Measurements from ENCODE around the gene MCOLN2.
"Not testable (repeated sequence)": the region's sequence is repeated elsewhere in the genome, so short reads cannot be mapped to it uniquely, and the experiment has no call there.

Gene MCOLN2

GRCh38 chr1:84941843-84942242, 55.1 kb downstream of the MCOLN2 start:
- no peak for DNase-seq (ENCODE audit: low read depth in 2 of 2)

GRCh38 chr1:84940481-84940880, 56.4 kb downstream of the MCOLN2 start:
- no peak for DNase-seq (ENCODE audit: low read depth in 2 of 2)

- DNase-seq (ENCODE audit: low read depth in 2 of 2), result no peak
Observed at GRCh38 chr1:84939761-84940160, 57.2 kb downstream of the MCOLN2 start.

GRCh38 chr1:84939151-84939550, 57.8 kb downstream of the MCOLN2 start:
- no peak for DNase-seq (ENCODE audit: low read depth in 2 of 2)

- DNase-seq (ENCODE audit: low read depth in 2 of 2), result no peak
Observed at GRCh38 chr1:84936116-84936810, 60.6 kb downstream of the MCOLN2 start.

- DNase-seq (ENCODE audit: low read depth in 2 of 2), result no peak
Observed at GRCh38 chr1:84933011-84933611, 63.8 kb downstream of the MCOLN2 start.

GRCh38 chr1:84930831-84931230, 66.1 kb downstream of the MCOLN2 start:
- DNase-seq (ENCODE audit: low read depth in 2 of 2), result no peak

GRCh38 chr1:84930329-84930728, 66.6 kb downstream of the MCOLN2 start:
- no peak for DNase-seq (ENCODE audit: low read depth in 2 of 2)

- no peak for DNase-seq (ENCODE audit: low read depth in 2 of 2)
Observed at GRCh38 chr1:84929581-84929980, 67.3 kb downstream of the MCOLN2 start.

- DNase-seq (ENCODE audit: low read depth in 2 of 2), result no peak
Observed at GRCh38 chr1:84928979-84929378, 67.9 kb downstream of the MCOLN2 start.

GRCh38 chr1:84923317-84923716, 73.6 kb downstream of the MCOLN2 start:
- no peak for DNase-seq (ENCODE audit: low read depth in 2 of 2)

GRCh38 chr1:84920159-84920558, 76.8 kb downstream of the MCOLN2 start:
- DNase-seq (ENCODE audit: low read depth in 2 of 2), result no peak

- DNase-seq (ENCODE audit: low read depth in 2 of 2), result no peak
Observed at GRCh38 chr1:84919461-84919970, 77.4 kb downstream of the MCOLN2 start.

- no peak for DNase-seq (ENCODE audit: low read depth in 2 of 2)
Observed at GRCh38 chr1:84918726-84919336, 78.1 kb downstream of the MCOLN2 start.

- no peak for DNase-seq (ENCODE audit: low read depth in 2 of 2)
Observed at GRCh38 chr1:84916897-84917296, 80.0 kb downstream of the MCOLN2 start.

- no peak for DNase-seq (ENCODE audit: low read depth in 2 of 2)
Observed at GRCh38 chr1:84913555-84913892, 83.4 kb downstream of the MCOLN2 start.

GRCh38 chr1:84912726-84913554, 84.0 kb downstream of the MCOLN2 start:
- no peak for DNase-seq (ENCODE audit: low read depth in 2 of 2)

- not testable (repeated sequence) for DNase-seq (ENCODE audit: low read depth in 2 of 2)
Observed at GRCh38 chr1:84908746-84909464, 88.0 kb downstream of the MCOLN2 start.

- DNase-seq (ENCODE audit: low read depth in 2 of 2), result no peak
Observed at GRCh38 chr1:84907095-84907827, 89.7 kb downstream of the MCOLN2 start.

- DNase-seq (ENCODE audit: low read depth in 2 of 2), result not testable (repeated sequence)
Observed at GRCh38 chr1:84902727-84903126, 94.2 kb downstream of the MCOLN2 start.

- DNase-seq (ENCODE audit: low read depth in 2 of 2), result no peak
Observed at GRCh38 chr1:84899969-84900368, 96.9 kb downstream of the MCOLN2 start.

All from activated CD4-positive, alpha-beta T cell treated with anti-CD3 and anti-CD28 coated beads for 24 hours (primary cell).